Measurements from ENCODE around the gene C5.
"Not testable (repeated sequence)": the region's sequence is repeated elsewhere in the genome, so short reads cannot be mapped to it uniquely, and the experiment has no call there.

- not testable (repeated sequence) for TF ChIP-seq L3MBTL2 (conservative IDR thresholded peaks at IDR 0.05); ELF4 (IDR thresholded peaks at IDR 0.05); PKNOX1 (IDR thresholded peaks at IDR 0.05); FOXM1 (IDR thresholded peaks at IDR 0.05; ENCODE audit: borderline replicate concordance)
Observed at GRCh38 chr9:121028285-121028684, 21.8 kb downstream of the C5 start.
